Neural cell (in vitro differentiated cells): ENCODE results near the gene TANC2. TPM values are rescaled to one million over a fixed set of nuclear protein-coding genes. Genes with fewer than 3 reads are reported as not detected.

Source experiments
- H2AFZ ChIP-seq: fragments of 200-600, 300-800 bp; sonication (generic), shearing (Covaris generic); 2 replicates; pipeline ENCODE4 v1.6.0; 2014; ENCODE audit warnings: low read depth, mild to moderate bottlenecking, antibody characterized with exemption, low read length, moderate library complexity
- H3F3A ChIP-seq: fragments of 200-600 bp; shearing (Covaris generic); 2 replicates; pipeline ENCODE4 v1.6.1; 2016; ENCODE audit warnings: mild to moderate bottlenecking, moderate library complexity, mixed read lengths, antibody characterized with exemption, low read length; ENCODE audit not compliant: insufficient read depth, poor library complexity, severe bottlenecking
- H3K27ac ChIP-seq: fragments of 200-600, 300-800 bp; sonication (generic), shearing (Covaris generic); 2 replicates; pipeline ENCODE4 v1.5.1; 2014; ENCODE audit warnings: mild to moderate bottlenecking, low read length, moderate library complexity
- H3K27me3 ChIP-seq: fragments of 300-800, 200-600 bp; sonication (generic), shearing (Covaris generic); 2 replicates; pipeline ENCODE4 v1.6.0; 2014; ENCODE audit warnings: mild to moderate bottlenecking, low read depth, low read length, moderate library complexity; ENCODE audit not compliant: insufficient read depth
- H3K36me3 ChIP-seq: fragments of 300-800, 200-600 bp; sonication (generic), shearing (Covaris generic); 2 replicates; pipeline ENCODE4 v1.5.1; 2014; ENCODE audit warnings: mild to moderate bottlenecking, antibody characterized with exemption, low read length, moderate library complexity; ENCODE audit not compliant: insufficient read depth
- H3K4me2 ChIP-seq: fragments of 300-800, 200-600 bp; sonication (generic), shearing (Covaris generic); 2 replicates; pipeline ENCODE4 v1.6.0; 2014; ENCODE audit warnings: mild to moderate bottlenecking, low read length
- H3K4me3 ChIP-seq: fragments of 300-800, 200-600 bp; sonication (generic), shearing (Covaris generic); 2 replicates; pipeline ENCODE4 v1.5.1; 2014; ENCODE audit warnings: mild to moderate bottlenecking, low read length, moderate library complexity
- H3K79me2 ChIP-seq: fragments of 200-600 bp; shearing (Covaris generic); replicated peaks from 2 replicates; pipeline ENCODE4 v1.6.0; 2014; ENCODE audit warnings: mild to moderate bottlenecking, low read length, moderate library complexity; ENCODE audit not compliant: insufficient read depth
- H3K9ac ChIP-seq: fragments of 300-800, 200-600 bp; sonication (generic), shearing (Covaris generic); 2 replicates; pipeline ENCODE4 v1.6.1; 2016; ENCODE audit warnings: mild to moderate bottlenecking, low read length, mixed read lengths
- H3K9me2 ChIP-seq: fragments of 200-600 bp; shearing (Covaris generic); 2 replicates; pipeline ENCODE4 v1.6.1; 2016; ENCODE audit warnings: mild to moderate bottlenecking, low read length, mixed read lengths; ENCODE audit not compliant: insufficient read depth
- H3K9me3 ChIP-seq: fragments of 200-600, 300-800 bp; sonication (generic), shearing (Covaris generic); 2 replicates; pipeline ENCODE4 v1.6.1; 2016; ENCODE audit warnings: mild to moderate bottlenecking, mixed run types, low read length, moderate library complexity, mixed read lengths
- H4K20me1 ChIP-seq: fragments of 200-600 bp; shearing (Covaris generic); 2 replicates; pipeline ENCODE4 v1.6.1; 2016; ENCODE audit warnings: mild to moderate bottlenecking, mixed run types; ENCODE audit not compliant: insufficient read depth
- EP300 ChIP-seq: fragments of 450-650 bp; conservative IDR thresholded peaks from 2 replicates; pipeline ENCODE4 v1.6.1; 2014; ENCODE audit warnings: antibody characterized with exemption, mild to moderate bottlenecking, moderate library complexity; ENCODE audit not compliant: poor library complexity, severe bottlenecking
- EZH2 ChIP-seq: fragments of 200-600, 300-800 bp; shearing (Covaris generic), sonication (generic); IDR thresholded peaks from 2 replicates; pipeline ENCODE4 v1.6.1; 2014; ENCODE audit warnings: antibody characterized with exemption, low read length, borderline replicate concordance, mild to moderate bottlenecking; ENCODE audit not compliant: insufficient read depth, poor library complexity, severe bottlenecking
- MXI1 ChIP-seq: fragments of 450-650 bp; conservative IDR thresholded peaks from 2 replicates; pipeline ENCODE4 v1.6.1; 2014; ENCODE audit warnings: antibody characterized with exemption, mild to moderate bottlenecking; ENCODE audit not compliant: poor library complexity, severe bottlenecking
- POLR2AphosphoS5 ChIP-seq: IDR thresholded peaks from 2 replicates; pipeline ENCODE4 v1.6.1; 2012
- RAD21 ChIP-seq: fragments of 450-650 bp; conservative IDR thresholded peaks from 2 replicates; pipeline ENCODE4 v1.6.1; 2014; ENCODE audit warnings: antibody characterized with exemption, mild to moderate bottlenecking, moderate library complexity
- REST ChIP-seq: IDR thresholded peaks from 2 replicates; pipeline ENCODE4 v1.6.1; 2012; ENCODE audit warnings: borderline replicate concordance
- SMC3 ChIP-seq: fragments of 450-650 bp; conservative IDR thresholded peaks from 2 replicates; pipeline ENCODE4 v1.6.1; 2014; ENCODE audit warnings: antibody characterized with exemption, mild to moderate bottlenecking, moderate library complexity; ENCODE audit not compliant: poor library complexity
- TAF1 ChIP-seq: IDR thresholded peaks from 2 replicates; pipeline ENCODE4 v1.6.1; 2012; ENCODE audit warnings: low read depth
- polyA plus RNA-seq: library from polyadenylated mRNA; depleted of rRNA; stranded (reverse); fragments of >200 nt; gene quantifications from 2 replicates; pipeline ENCODE4 v1.2.3, GENCODE V29; 2014
- small RNA-seq, 3 experiments: library from RNA; depleted of rRNA; stranded (forward); fragments of <200 nt; gene quantifications; one replicate each; pipeline ENCODE3, GENCODE V24; 2012
- TF ChIP-seq, protein P1 (sequence below): fragments of 450-650 bp; IDR thresholded peaks from 2 replicates; pipeline ENCODE4 v1.5.1; 2014; ENCODE audit warnings: antibody characterized with exemption, mild to moderate bottlenecking, moderate library complexity; ENCODE audit not compliant: poor library complexity, severe bottlenecking

The TANC2 gene
- polyA plus RNA-seq, 1 donor from 2014 or later, result 16.3 TPM

DNA sequence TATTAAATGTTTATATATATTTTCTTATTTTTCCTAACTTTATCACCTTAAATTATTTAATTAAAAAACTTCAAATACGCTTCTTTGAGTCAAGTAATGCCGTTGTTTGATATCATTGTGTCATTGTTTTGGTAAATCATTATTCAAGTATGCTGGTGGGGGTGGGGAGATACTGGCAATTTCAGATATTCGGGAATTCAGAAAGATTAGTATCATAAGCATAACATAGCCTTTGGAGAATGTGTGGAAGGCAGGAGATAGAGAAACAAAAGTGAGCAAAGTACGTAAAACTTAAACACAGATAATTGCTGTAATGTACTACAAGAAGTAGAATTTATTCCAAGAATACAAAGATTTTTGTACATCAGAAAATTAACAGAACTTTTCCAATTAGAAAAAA, 49.8 kb downstream of the TANC2 start:
- Histone ChIP-seq H3K9me3 (no peaks in the 10 kb centered on the region), H3K9me2 (no peaks in the 10 kb centered on the region), H4K20me1 (no peaks in the 10 kb centered on the region), H3K36me3 (peaks cover 4% of the 10 kb centered on the region), H3K9ac (no peak overlapping the region), H3K4me3 (no peak overlapping the region), H3K27ac (no peak overlapping the region), H3K79me2 (peaks cover 30% of the 10 kb centered on the region), H2AFZ (no peak overlapping the region), H3K27me3 (no peaks in the 10 kb centered on the region), H3K4me2 (no peak overlapping the region), H3F3A (no peaks in the 10 kb centered on the region)
- no peak for TF ChIP-seq TAF1
- no peak for TF ChIP-seq EP300
- TF ChIP-seq, protein P1, sequence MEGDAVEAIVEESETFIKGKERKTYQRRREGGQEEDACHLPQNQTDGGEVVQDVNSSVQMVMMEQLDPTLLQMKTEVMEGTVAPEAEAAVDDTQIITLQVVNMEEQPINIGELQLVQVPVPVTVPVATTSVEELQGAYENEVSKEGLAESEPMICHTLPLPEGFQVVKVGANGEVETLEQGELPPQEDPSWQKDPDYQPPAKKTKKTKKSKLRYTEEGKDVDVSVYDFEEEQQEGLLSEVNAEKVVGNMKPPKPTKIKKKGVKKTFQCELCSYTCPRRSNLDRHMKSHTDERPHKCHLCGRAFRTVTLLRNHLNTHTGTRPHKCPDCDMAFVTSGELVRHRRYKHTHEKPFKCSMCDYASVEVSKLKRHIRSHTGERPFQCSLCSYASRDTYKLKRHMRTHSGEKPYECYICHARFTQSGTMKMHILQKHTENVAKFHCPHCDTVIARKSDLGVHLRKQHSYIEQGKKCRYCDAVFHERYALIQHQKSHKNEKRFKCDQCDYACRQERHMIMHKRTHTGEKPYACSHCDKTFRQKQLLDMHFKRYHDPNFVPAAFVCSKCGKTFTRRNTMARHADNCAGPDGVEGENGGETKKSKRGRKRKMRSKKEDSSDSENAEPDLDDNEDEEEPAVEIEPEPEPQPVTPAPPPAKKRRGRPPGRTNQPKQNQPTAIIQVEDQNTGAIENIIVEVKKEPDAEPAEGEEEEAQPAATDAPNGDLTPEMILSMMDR, result no peak
- TF ChIP-seq REST, result no peak
- no peak for TF ChIP-seq MXI1
- no peak for TF ChIP-seq EZH2
- no peak for TF ChIP-seq SMC3
- no peak for TF ChIP-seq POLR2AphosphoS5
- no peak for TF ChIP-seq RAD21

Small RNA genes within 50 kb of the gene (small RNA-seq; reads per million reads assigned to genes)
- 0 reads per million in 3 experiments for gene MIR633

Other genes starting within 250 kb of the TANC2 start
- gene MARCHF10, start 157.9 kb upstream of the TANC2 start, polyA plus RNA-seq, result 0.27 and 1.7 TPM in 2 replicates